H1 (cell line): ENCODE data around the gene SIRT6.

Source experiments
- BRCA1 ChIP-seq: IDR thresholded peaks from 2 replicates; pipeline ENCODE4 v1.6.1; 2012; ENCODE audit warnings: low read depth, low read length, improper control_type of control experiment
- GABPA ChIP-seq: IDR thresholded peaks from 2 replicates; pipeline ENCODE4 v1.6.1; 2011; ENCODE audit warnings: mild to moderate bottlenecking, low read length, moderate library complexity, borderline replicate concordance; ENCODE audit not compliant: insufficient read depth
- MAX ChIP-seq: IDR thresholded peaks from 2 replicates; pipeline ENCODE4 v1.6.1; 2012; ENCODE audit warnings: inconsistent platforms
- POU5F1 ChIP-seq: IDR thresholded peaks from 2 replicates; pipeline ENCODE4 v1.6.1; 2011; ENCODE audit warnings: low read depth, mild to moderate bottlenecking, low read length, moderate library complexity

- TF ChIP-seq GABPA (no peak), MAX (no peak), BRCA1 (no peak), POU5F1 (no peak)
Measured at GRCh38 chr19:4228765-4229178, 46.4 kb upstream of the SIRT6 start.
